Measurements from ENCODE around the gene CLEC20A. TPM values are rescaled to one million over a fixed set of nuclear protein-coding genes. Genes with fewer than 3 reads are reported as not detected.

CLEC20A gene
- total and polyA plus RNA-seq, 9 of the 15 experiments (the other 6 are each of a cell fraction or from before 2014, with no cell fraction given): not detected

DNA sequence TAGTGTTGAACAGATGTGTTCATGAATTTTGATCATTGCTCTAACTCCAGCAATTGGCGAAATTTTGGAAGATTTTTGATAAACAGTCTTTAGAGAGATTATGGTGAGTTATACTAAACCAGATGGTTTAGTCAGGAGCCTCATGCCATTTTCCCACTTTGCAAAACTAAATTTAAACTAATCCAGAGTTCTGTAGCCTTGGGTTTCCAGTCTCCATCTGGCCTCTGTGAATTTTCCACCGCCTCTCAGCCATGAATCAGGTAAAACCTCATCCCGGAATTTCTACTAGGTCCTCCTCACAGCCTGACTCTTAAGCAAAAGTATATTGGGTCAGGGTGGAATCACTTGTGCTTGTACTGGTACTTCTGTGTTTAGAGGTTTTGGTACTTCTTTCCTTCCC is 44.8 kb downstream of the CLEC20A start:
- intact Hi-C loops (cut with micrococcal nuclease): no loop called here
- no peaks in the 10 kb centered on the region for H3K9me3 ChIP-seq (replicated peaks; ENCODE audit: control insufficient read depth, insufficient read depth, low read depth, low read length)
- FAIRE-seq: no peak

More for the DNA sequence above, 44.8 kb downstream of the CLEC20A start:
- H3K9me1 ChIP-seq (ENCODE audit: control insufficient read depth, insufficient read depth, low read length): no peaks in the 10 kb centered on the region
- no peak for TF ChIP-seq SREBF1 (IDR thresholded peaks at IDR 0.05; ENCODE audit: borderline replicate concordance, low read depth, low read length)
- no peak for TF ChIP-seq HMG20A (CRISPR knock-in tag; conservative IDR thresholded peaks at IDR 0.05)
- TF ChIP-seq JUNB (CRISPR knock-in tag; conservative IDR thresholded peaks at IDR 0.05): no peak
- TF ChIP-seq ZNF586 (CRISPR knock-in tag; conservative IDR thresholded peaks at IDR 0.05): no peak
- no peak for TF ChIP-seq PTBP1 (IDR thresholded peaks at IDR 0.05; ENCODE audit: low read depth, low read length)
- TF ChIP-seq ZNF24 (IDR thresholded peaks at IDR 0.05): no peak
- TF ChIP-seq COPS2 (conservative IDR thresholded peaks at IDR 0.05): no peak
- TF ChIP-seq ZBTB43 (CRISPR knock-in tag; IDR thresholded peaks at IDR 0.05): no peak
- TF ChIP-seq NCOA6 (IDR thresholded peaks at IDR 0.05): no peak
- no peak overlapping the region for H3K4me3 ChIP-seq
- in situ Hi-C loops (cut with MboI): no loop called here
- no peak overlapping the region for H2AFZ ChIP-seq (ENCODE audit: low read depth, low read length)
- DNase-seq (ENCODE audit: extremely low read depth in 1 of 4, low spot score in 3 of 4): no peak
- ATAC-seq: no peak
- 0% methylated on average over 3 of the region's 3 CpGs for WGBS (ENCODE audit: insufficient coverage, low coverage, missing lambda C conversion rate)
- no peak overlapping the region for H3K9ac ChIP-seq (ENCODE audit: insufficient read depth in 1 of 2, low read depth in 2 of 2, low read length in 2 of 2)
- no peaks in the 10 kb centered on the region for H3K36me3 ChIP-seq (ENCODE audit: control insufficient read depth, insufficient read depth, low read length)
- ChIA-PET POLR2A (no interaction called here), CTCF (ENCODE audit: low intra/inter-chr PET ratio) (no interaction called here)
- H4K20me1 ChIP-seq (replicated peaks; ENCODE audit: control insufficient read depth, insufficient read depth, low read length): no peaks in the 10 kb centered on the region
- H3K4me2 ChIP-seq (ENCODE audit: insufficient read depth, low read length): no peak overlapping the region
- no peaks in the 10 kb centered on the region for H3K4me1 ChIP-seq (replicated peaks in 1 of 2; ENCODE audit: control insufficient read depth in 2 of 2, insufficient read depth in 2 of 2, low read length in 2 of 2)
- no TSS peak for BruUV-seq (replicated peaks)
- no peaks in the 10 kb centered on the region for H3K27me3 ChIP-seq (ENCODE audit: control insufficient read depth in 2 of 2, insufficient read depth in 2 of 2, low read length in 2 of 2)
- H3K79me2 ChIP-seq (ENCODE audit: control insufficient read depth, insufficient read depth, low read length): no peaks in the 10 kb centered on the region
- no peak overlapping the region for H3K27ac ChIP-seq (ENCODE audit: extremely low read depth, low read depth, low read length)

Data from K562 (cell line).